Measurements from ENCODE around the gene TGM2.

Gene TGM2

DNA sequence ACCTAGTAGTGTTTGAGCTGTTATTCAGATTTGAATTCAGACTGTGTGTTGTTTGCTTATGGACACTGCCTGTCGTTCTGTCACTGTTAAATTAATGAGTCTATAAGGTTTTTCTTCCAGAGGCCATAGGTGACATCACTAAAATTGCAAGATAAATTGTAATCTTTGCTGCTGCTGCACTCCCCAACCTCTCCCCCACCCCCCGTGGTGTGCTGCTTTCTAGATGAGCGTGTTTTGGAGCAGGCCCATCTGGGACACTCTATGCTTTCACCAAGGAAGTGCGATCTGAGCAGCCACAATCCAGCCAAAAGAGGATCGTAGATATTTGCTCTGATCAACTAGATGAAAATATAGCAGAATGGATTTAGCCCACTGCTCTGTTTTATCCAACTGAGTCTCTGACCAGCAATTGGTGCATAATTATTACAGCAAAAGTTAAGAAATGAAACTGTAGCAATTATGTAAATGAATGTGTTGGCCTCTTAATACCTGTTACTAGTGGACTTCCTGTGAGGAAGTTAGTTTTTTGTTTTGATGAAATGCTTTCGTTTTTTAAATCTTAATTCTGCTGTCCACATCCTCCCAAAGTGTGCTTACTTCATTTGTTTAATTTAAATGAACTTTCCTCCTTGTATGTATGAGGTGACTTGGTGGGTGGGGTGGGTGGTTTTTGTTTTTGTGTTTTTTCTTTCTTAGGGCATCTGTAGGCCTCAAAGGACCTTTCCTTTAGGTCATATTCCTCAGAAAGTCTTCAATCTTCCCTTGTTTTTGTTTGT is 73.4 kb downstream of the TGM2 start:
- no peak for DNase-seq (ENCODE audit: low spot score)

GRCh38 chr20:38090061-38090460 is 75.0 kb downstream of the TGM2 start:
- no peak for DNase-seq (ENCODE audit: low spot score)

GRCh38 chr20:38089500-38089899 is 75.6 kb downstream of the TGM2 start:
- DNase-seq (ENCODE audit: low spot score), result no peak

DNA sequence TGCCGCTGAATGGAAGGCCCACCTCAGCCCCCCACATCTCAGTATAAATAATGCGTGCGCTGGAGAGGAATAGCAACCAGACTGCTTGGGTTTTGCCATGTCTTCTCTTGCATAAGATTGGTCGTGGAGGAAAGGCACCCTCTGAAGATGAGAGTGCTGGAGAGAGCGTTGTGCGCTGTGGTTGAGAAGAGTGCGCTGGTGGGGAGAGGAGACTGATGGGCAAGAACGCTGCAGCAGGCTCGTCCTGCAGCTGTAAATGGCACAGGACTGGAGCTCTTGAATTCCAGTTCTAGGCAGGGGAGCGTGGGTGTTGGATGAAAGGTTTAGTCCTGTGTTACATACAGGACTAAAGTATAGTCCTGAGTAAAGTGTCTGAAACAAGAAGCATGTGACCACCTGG is 80.0 kb downstream of the TGM2 start:
- DNase-seq (ENCODE audit: low spot score), result no peak

DNA sequence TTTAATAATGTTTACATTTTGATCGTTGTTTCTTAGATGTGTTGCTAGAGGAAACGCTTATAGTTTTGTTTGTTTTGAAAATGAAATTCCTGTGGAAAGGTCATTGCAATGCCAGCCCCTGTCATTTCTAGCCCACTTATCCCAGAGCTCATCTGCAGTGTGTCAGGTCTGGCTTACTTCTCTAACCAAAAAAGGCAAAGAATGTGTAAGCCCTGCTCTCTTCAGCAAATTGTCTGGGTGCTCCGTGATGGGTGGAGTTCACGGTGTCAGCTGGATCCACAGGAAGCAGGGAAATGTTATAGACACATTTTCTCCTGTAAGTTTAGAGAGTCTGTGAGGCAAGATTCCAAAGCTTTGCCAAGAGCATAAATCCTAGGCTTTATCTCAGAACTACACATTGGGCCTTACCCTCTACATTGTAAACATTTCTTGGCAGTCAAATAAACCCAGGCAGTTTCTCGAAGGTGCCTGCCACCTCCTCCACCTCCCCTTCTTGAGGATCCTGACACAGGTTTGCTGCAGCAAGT is 80.6 kb downstream of the TGM2 start:
- DNase-seq (ENCODE audit: low spot score), result no peak

DNA sequence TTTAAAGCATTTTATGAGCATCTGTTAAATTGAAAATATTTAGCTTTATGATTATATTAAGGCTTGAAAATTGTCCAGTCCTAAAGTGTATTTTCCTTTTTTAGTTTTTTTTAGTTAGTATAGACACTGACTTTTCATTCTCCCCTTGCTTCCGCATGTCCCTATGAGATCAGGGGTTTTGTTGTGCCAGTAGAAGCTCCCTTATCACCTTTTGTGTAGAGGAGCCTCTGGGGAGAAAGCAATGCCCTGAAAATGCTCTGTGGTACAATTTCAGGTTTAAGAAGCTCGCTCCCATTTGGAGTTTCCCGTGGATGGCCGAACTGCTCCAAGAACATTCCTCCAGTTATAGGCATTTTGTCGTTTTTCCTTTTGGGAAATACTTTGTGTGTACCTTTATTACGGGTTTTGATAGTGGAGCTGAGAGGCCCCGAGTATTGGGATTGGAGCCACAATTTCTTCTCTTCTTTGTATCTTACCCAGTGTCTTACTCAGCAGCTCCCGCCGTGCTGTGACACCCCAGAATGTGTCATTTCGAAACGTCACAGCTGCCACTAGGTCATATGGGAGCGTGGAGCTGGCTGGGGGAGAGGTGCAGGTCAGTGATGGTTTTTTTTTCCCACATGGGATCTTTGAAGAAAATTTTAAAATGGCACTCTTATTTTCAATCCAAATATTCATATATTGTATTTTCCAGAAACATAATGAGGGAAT is 81.6 kb downstream of the TGM2 start:
- no peak for DNase-seq (ENCODE audit: low spot score)

GRCh38 chr20:38082894-38083293 is 82.2 kb downstream of the TGM2 start:
- no peak for DNase-seq (ENCODE audit: low spot score)

GRCh38 chr20:38081575-38081974 is 83.5 kb downstream of the TGM2 start:
- no peak for DNase-seq (ENCODE audit: low spot score)

DNA sequence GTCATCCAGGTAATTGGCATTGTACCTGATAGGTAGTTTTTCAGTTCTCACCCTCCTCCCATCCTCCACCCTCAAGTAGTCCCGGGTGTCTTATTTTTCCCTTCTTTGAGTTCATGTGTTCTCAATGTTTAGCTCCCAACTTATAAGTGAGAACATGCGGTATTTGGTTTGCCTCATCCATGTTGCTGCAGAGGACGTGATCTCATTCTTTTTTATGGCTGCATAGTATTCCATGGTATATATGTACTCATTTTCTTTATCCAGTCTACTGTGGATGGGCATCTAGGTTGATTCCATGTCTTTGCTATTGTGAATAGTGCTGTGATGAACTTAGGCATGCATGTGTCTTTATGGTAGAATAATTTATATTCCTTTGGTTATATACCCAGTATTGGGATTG is 85.7 kb downstream of the TGM2 start:
- DNase-seq (ENCODE audit: low spot score), result no peak

DNA sequence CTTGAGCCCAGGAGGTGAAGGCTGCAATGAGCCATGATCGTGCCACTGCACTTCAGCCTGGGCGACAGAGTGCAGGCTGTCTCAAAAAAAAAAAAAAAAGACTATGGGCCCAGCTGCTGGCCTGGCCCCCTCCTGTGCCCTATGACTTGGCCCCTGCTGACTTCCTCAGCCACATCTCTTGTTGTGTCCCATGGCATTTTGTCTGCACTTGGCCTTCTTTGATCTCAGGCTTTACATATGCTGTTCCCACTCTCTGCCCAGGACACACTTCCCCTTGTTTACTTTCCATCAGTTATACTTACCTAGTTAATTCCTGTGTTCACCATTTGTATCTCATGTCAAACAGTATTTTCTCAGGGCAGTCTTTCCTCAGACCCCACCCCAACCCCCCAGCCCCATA is 87.0 kb downstream of the TGM2 start:
- DNase-seq (ENCODE audit: low spot score), result no peak
